Activated B cell treated with CpG ODN at 0.5 μM for 24 hours (primary cell): Measurements from ENCODE around the gene SPDYE4. TPM values are rescaled to one million over a fixed set of nuclear protein-coding genes. Genes with fewer than 3 reads are reported as not detected.

ENCODE experiments used
- ATAC-seq: fragments of 200-7000 bp; cut with Tn5 transposase; one replicate; pipeline ENCODE4 v1.10.0; 2021; ENCODE audit warnings: low read depth, mild to moderate bottlenecking, moderate library complexity
- CTCF ChIA-PET: fragments of 350-600 bp; sonication (Branson Sonifier 250); formaldehyde crosslinking; loops from one replicate; lab custom pipeline; 2021; ENCODE audit warnings: antibody characterized with exemption; lab: Charles Lee
- POLR2A ChIA-PET: fragments of 350-600 bp; sonication (Branson Sonifier 250); formaldehyde crosslinking; loops from one replicate; lab custom pipeline; 2021; ENCODE audit warnings: antibody characterized with exemption; lab: Charles Lee
- DNase-seq: peaks from one replicate; pipeline ENCODE4 v3.0.0; 2022
- H3K27ac Mint-ChIP-seq: one replicate; pipeline ENCODE4 v1.8.0; 2020; ENCODE audit warnings: mixed read lengths
- H3K27me3 Mint-ChIP-seq: one replicate; pipeline ENCODE4 v1.8.0; 2021; ENCODE audit warnings: mixed read lengths
- H3K36me3 Mint-ChIP-seq: one replicate; pipeline ENCODE4 v1.8.0; 2021; ENCODE audit warnings: low read depth, mixed read lengths
- H3K4me1 Mint-ChIP-seq: one replicate; pipeline ENCODE4 v1.8.0; 2021; ENCODE audit warnings: mixed read lengths
- H3K4me3 Mint-ChIP-seq: one replicate; pipeline ENCODE4 v1.8.0; 2020; ENCODE audit warnings: mild to moderate bottlenecking, mixed read lengths
- H3K9me3 Mint-ChIP-seq: one replicate; pipeline ENCODE4 v1.8.0; 2020; ENCODE audit warnings: mixed read lengths
- CTCF ChIP-seq: fragments of 200-600 bp; IDR thresholded peaks from one replicate; pipeline ENCODE4 v1.8.0; 2022; ENCODE audit warnings: antibody characterized with exemption, mild to moderate bottlenecking
- intact Hi-C: fragments of 100-400 bp; cut with micrococcal nuclease; formaldehyde crosslinking; loops from one replicate; pipeline ENCODE4 v1.15.1; 2024
- total RNA-seq: library from RNA; stranded (reverse); gene quantifications from 2 replicates; pipeline ENCODE4 v1.2.3, GENCODE V29; 2022

Gene SPDYE4
- total RNA-seq, 1 donor from 2014 or later, result not detected

DNA sequence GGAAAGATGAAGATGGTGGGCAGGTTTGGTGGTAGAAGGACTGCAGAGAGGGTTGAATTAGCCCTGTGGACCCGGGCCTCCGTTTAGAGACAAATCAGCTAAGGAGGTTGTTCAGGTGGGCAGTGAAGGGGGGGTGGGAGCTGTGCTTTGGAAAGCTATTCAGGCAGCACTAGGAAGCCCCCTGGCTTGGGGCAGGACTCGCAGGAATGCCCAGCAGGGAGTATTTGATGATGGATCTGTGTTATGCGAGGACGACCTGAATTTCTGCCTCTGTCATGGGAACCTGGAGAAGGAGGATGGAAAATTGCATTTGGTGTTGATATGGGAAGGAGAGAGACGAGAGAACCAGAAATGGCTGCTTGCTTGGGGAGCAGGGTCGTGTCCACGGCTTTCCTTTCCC, 3.5 kb downstream of the SPDYE4 start:
- TF ChIP-seq CTCF, result no peak
- POLR2A ChIA-PET, result no interaction called here
- ATAC-seq (no peak), DNase-seq (no peak)
- Mint-ChIP-seq H3K9me3 (no peaks in the 10 kb centered on the region), H3K27me3 (peaks cover 30% of the 10 kb centered on the region), H3K4me3 (no peak overlapping the region), H3K27ac (no peak overlapping the region), H3K36me3 (no peaks in the 10 kb centered on the region), H3K4me1 (no peaks in the 10 kb centered on the region)
- intact Hi-C loops, result loop anchor here (1.0 kb wide), 2 partner anchors 140 to 243 kb away; no protein-coding TSS in a partner anchor
- CTCF ChIA-PET, result interaction anchor here (1.2 to 1.3 kb wide), 2 partner anchors 9 to 243 kb away, joined by 4 to 6 read pairs; no protein-coding TSS in a partner anchor

DNA sequence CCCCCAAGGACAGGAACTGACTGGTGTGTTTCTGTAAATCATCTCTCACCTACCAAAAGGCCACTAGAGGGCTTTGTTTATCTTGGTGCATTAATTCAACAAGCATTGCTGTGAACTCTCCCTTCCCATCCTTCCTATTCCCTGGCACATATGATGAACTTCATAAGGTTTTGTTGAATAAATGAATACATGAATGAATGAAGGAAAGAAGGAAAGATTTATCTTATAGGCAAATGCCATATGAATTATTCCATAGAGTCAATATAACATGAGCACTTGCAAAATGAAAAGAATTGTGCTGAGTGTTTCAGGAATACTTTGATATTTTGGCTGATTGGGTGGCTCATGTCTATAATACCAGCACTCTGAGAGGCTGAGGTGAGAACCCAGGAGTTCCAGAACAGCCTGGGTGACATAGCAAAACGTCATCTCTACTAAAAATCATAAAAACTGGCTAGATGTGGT, 4.3 kb downstream of the SPDYE4 start:
- ChIA-PET POLR2A (no interaction called here), CTCF (interaction anchor here (1.2 to 1.3 kb wide), 3 partner anchors 8 to 244 kb away, joined by 4 to 7 read pairs (median 6); no protein-coding TSS in a partner anchor)
- Mint-ChIP-seq H3K36me3 (no peaks in the 10 kb centered on the region), H3K9me3 (no peaks in the 10 kb centered on the region), H3K4me3 (no peak overlapping the region), H3K27ac (no peak overlapping the region), H3K27me3 (peaks cover 30% of the 10 kb centered on the region), H3K4me1 (no peaks in the 10 kb centered on the region)
- intact Hi-C loops, result loop anchor here (1.0 kb wide), 2 partner anchors 141 to 244 kb away; no protein-coding TSS in a partner anchor
- no peak for TF ChIP-seq CTCF
- DNase-seq (no peak), ATAC-seq (no peak)

- ATAC-seq (no peak), DNase-seq (no peak)
- H3K27me3 Mint-ChIP-seq, result peaks cover 30% of the 10 kb centered on the region
- H3K36me3 Mint-ChIP-seq, result no peaks in the 10 kb centered on the region
- no peaks in the 10 kb centered on the region for H3K4me1 Mint-ChIP-seq
- no peak overlapping the region for H3K27ac Mint-ChIP-seq
- ChIA-PET CTCF (interaction anchor here (1.3 to 2.2 kb wide), 3 partner anchors 142 to 245 kb away, joined by 5 to 8 read pairs (median 7); no protein-coding TSS in a partner anchor), POLR2A (no interaction called here)
- no peak for TF ChIP-seq CTCF
- no peak overlapping the region for H3K4me3 Mint-ChIP-seq
- no peaks in the 10 kb centered on the region for H3K9me3 Mint-ChIP-seq
- intact Hi-C loops, result no loop called here
These were observed 5.0 kb downstream of the SPDYE4 start for GRCh38 chr17:8753136-8753975.

- ChIA-PET POLR2A (no interaction called here), CTCF (no interaction called here)
- Mint-ChIP-seq H3K9me3 (no peaks in the 10 kb centered on the region), H3K27ac (no peak overlapping the region), H3K27me3 (peaks cover 5% of the 10 kb centered on the region), H3K4me3 (no peak overlapping the region), H3K36me3 (no peaks in the 10 kb centered on the region), H3K4me1 (peaks cover 6% of the 10 kb centered on the region)
- TF ChIP-seq CTCF, result no peak
- intact Hi-C loops, result loop anchor here (10.0 kb wide), 1 partner anchor 495 kb away; no protein-coding TSS in a partner anchor
- no peak for ATAC-seq
- DNase-seq, result no peak
These were observed 8.7 kb downstream of the SPDYE4 start for GRCh38 chr17:8749616-8750015.

GRCh38 chr17:8747742-8748141, 10.6 kb downstream of the SPDYE4 start:
- DNase-seq, result no peak
- Mint-ChIP-seq H3K4me1 (peaks cover 6% of the 10 kb centered on the region), H3K27me3 (no peaks in the 10 kb centered on the region), H3K4me3 (no peak overlapping the region), H3K36me3 (no peaks in the 10 kb centered on the region), H3K27ac (no peak overlapping the region), H3K9me3 (no peaks in the 10 kb centered on the region)
- ChIA-PET POLR2A (no interaction called here), CTCF (interaction anchor here (1.3 to 5.0 kb wide), 3 partner anchors 147 to 364 kb away, joined by 4 to 56 read pairs (median 28); partner anchors contain the start of gene RPL26)
- ATAC-seq, result no peak
- TF ChIP-seq CTCF, result no peak
- intact Hi-C loops, result loop anchor here (2.0 to 10.0 kb wide), 5 partner anchors 117 to 687 kb away; partner anchors contain the start of gene MYH10
